Endodermal cell (in vitro differentiated cells): ENCODE results near the gene CHST9. TPM values are rescaled to one million over a fixed set of nuclear protein-coding genes. Genes with fewer than 3 reads are reported as not detected.

Experiments used
- DNase-seq: peaks from one replicate; pipeline ENCODE4 v3.0.0-alpha.2; 2017
- H3K27ac ChIP-seq: 2 replicates; pipeline ENCODE4 v1.5.1; 2013; ENCODE audit warnings: mild to moderate bottlenecking, low read depth, low read length, moderate library complexity
- H3K27me3 ChIP-seq: 2 replicates; pipeline ENCODE4 v1.6.1; 2013; ENCODE audit warnings: mild to moderate bottlenecking, low read length, moderate library complexity; ENCODE audit not compliant: insufficient read depth, control insufficient read depth, poor library complexity, severe bottlenecking
- H3K36me3 ChIP-seq: 2 replicates; pipeline ENCODE4 v1.7.0; 2013; ENCODE audit warnings: mild to moderate bottlenecking, low read length, moderate library complexity; ENCODE audit not compliant: control insufficient read depth, insufficient read depth
- H3K4me1 ChIP-seq: one replicate; pipeline ENCODE4 v1.7.0; 2013; ENCODE audit warnings: low read length; ENCODE audit not compliant: control insufficient read depth, insufficient read depth
- H3K4me3 ChIP-seq: 2 replicates; pipeline ENCODE4 v1.5.1; 2013; ENCODE audit warnings: mild to moderate bottlenecking, low read length, moderate library complexity
- H3K9ac ChIP-seq: 2 replicates; pipeline ENCODE4 v1.6.1; 2013; ENCODE audit warnings: mild to moderate bottlenecking, low read length, moderate library complexity; ENCODE audit not compliant: poor library complexity, severe bottlenecking; ENCODE audit errors: extremely low read depth
- H3K9me3 ChIP-seq: 2 replicates; pipeline ENCODE4 v1.6.1; 2013; ENCODE audit warnings: mild to moderate bottlenecking, low read length, moderate library complexity; ENCODE audit not compliant: control insufficient read depth
- H3K27ac Mint-ChIP-seq: 2 replicates; pipeline ENCODE4 v1.8.0; 2020; ENCODE audit warnings: mixed read lengths
- H3K27me3 Mint-ChIP-seq: 2 replicates; pipeline ENCODE4 v1.8.0; 2021; ENCODE audit warnings: mild to moderate bottlenecking, mixed read lengths; ENCODE audit not compliant: insufficient read depth
- H3K36me3 Mint-ChIP-seq: 2 replicates; pipeline ENCODE4 v1.8.0; 2020; ENCODE audit warnings: low read depth, mixed read lengths
- H3K4me1 Mint-ChIP-seq: 2 replicates; pipeline ENCODE4 v1.8.0; 2020; ENCODE audit warnings: mixed read lengths
- H3K4me3 Mint-ChIP-seq: 2 replicates; pipeline ENCODE4 v1.8.0; 2020; ENCODE audit warnings: mild to moderate bottlenecking, moderate library complexity, mixed read lengths
- H3K9me3 Mint-ChIP-seq: 2 replicates; pipeline ENCODE4 v1.8.0; 2020; ENCODE audit warnings: mild to moderate bottlenecking, mixed read lengths
- WGBS, 2 experiments: methylation state at CpG; one replicate each; pipeline versions ENCODE4 v1.1.5 to v1.1.7; 2013; ENCODE audit warnings: missing lambda C conversion rate in 2 of 2, mixed read lengths in 1 of 2; ENCODE audit not compliant: insufficient coverage in 1 of 2, insufficient read length in 1 of 2; 5-methylcytosine and 5-hydroxymethylcytosine counted together
- total RNA-seq, 2 donors: library from RNA; stranded (reverse); fragmentation: NEBNext Ultra II Directional in 1 of 2; extraction: Animal tissue kit (Norgen Biotek cat#: 25700) in 1 of 2; gene quantifications; 2 replicates in 1 of 2; 3 replicates in 1 of 2; pipeline ENCODE4 v1.2.1, GENCODE V29; 2021
- TF ChIP-seq, protein P1 (sequence below): fragments of 200-600 bp; sonication (generic); conservative IDR thresholded peaks from 2 replicates; pipeline ENCODE4 v1.5.0; 2021; ENCODE audit warnings: antibody characterized with exemption, mild to moderate bottlenecking

CHST9 gene
- total RNA-seq, 2 donors from 2014 or later, result 47.5 to 75.8 TPM

DNA sequence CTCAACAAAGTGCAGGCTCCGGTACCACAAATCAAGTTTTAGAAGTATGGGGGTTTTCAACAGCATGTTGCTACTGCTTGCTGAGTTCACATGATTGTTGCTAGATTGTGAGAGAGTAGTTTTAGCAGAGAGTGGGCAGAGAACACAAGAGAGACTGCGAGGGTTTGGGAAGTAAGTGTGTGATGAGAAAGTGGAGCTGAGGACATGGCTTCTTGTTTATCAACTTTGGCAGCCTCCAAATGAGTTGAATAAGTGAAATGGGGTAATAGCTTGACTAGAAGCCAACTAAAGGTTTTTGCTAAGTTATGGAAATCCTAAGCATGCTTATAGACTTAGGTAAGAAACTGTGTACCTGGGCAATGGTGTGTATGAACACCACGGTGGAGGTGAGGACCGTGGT, 135.1 kb downstream of the CHST9 start:
- H3K4me3 ChIP-seq, result no peak overlapping the region
- Mint-ChIP-seq H3K4me1 (peaks cover 3% of the 10 kb centered on the region), H3K4me3 (no peak overlapping the region), H3K27ac (no peak overlapping the region), H3K27me3 (no peaks in the 10 kb centered on the region), H3K36me3 (peaks cover 33% of the 10 kb centered on the region), H3K9me3 (peaks cover 8% of the 10 kb centered on the region)
- DNase-seq, result no peak
- peaks cover 8% of the 10 kb centered on the region for H3K9me3 ChIP-seq
- no peaks in the 10 kb centered on the region for H3K4me1 ChIP-seq
- H3K27me3 ChIP-seq, result no peaks in the 10 kb centered on the region
- WGBS, 2 experiments, result 94 to 100% methylated on average over 1 to 4 of the region's 4 CpGs
- TF ChIP-seq, protein P1, sequence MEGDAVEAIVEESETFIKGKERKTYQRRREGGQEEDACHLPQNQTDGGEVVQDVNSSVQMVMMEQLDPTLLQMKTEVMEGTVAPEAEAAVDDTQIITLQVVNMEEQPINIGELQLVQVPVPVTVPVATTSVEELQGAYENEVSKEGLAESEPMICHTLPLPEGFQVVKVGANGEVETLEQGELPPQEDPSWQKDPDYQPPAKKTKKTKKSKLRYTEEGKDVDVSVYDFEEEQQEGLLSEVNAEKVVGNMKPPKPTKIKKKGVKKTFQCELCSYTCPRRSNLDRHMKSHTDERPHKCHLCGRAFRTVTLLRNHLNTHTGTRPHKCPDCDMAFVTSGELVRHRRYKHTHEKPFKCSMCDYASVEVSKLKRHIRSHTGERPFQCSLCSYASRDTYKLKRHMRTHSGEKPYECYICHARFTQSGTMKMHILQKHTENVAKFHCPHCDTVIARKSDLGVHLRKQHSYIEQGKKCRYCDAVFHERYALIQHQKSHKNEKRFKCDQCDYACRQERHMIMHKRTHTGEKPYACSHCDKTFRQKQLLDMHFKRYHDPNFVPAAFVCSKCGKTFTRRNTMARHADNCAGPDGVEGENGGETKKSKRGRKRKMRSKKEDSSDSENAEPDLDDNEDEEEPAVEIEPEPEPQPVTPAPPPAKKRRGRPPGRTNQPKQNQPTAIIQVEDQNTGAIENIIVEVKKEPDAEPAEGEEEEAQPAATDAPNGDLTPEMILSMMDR, result no peak
- no peak overlapping the region for H3K9ac ChIP-seq
- no peak overlapping the region for H3K27ac ChIP-seq
- H3K36me3 ChIP-seq, result no peaks in the 10 kb centered on the region

DNA sequence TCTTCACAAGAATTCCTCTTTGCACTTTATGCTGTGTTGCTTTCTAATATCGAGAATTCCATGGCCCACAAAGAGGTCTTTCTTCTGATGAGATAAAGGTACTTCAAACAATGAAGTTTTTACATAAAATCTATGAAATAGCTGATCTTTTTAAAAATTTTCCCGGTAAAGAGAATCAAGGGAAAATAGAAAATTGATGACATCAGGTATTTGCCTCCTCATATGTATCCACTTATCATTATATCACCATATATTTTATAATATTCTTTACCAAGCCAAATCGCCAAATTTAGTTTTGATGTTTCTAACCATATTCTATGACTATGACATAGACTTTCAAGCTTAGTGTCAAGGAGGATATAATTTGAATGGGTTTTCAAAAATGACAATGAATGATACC, 139.8 kb downstream of the CHST9 start:
- TF ChIP-seq, protein P1, result no peak
- Histone ChIP-seq H3K27me3 (no peaks in the 10 kb centered on the region), H3K9ac (no peak overlapping the region), H3K4me3 (no peak overlapping the region), H3K4me1 (no peaks in the 10 kb centered on the region), H3K36me3 (no peaks in the 10 kb centered on the region), H3K27ac (no peak overlapping the region), H3K9me3 (no peaks in the 10 kb centered on the region)
- H3K27me3 Mint-ChIP-seq, result no peaks in the 10 kb centered on the region
- 90 to 100% methylated on average over 1 to 3 of the region's 3 CpGs for WGBS, 2 experiments
- peaks cover 3% of the 10 kb centered on the region for H3K4me1 Mint-ChIP-seq
- no peak for DNase-seq
- no peak overlapping the region for H3K27ac Mint-ChIP-seq
- peaks cover 15% of the 10 kb centered on the region for H3K36me3 Mint-ChIP-seq
- H3K4me3 Mint-ChIP-seq, result no peak overlapping the region
- H3K9me3 Mint-ChIP-seq, result no peaks in the 10 kb centered on the region

DNA sequence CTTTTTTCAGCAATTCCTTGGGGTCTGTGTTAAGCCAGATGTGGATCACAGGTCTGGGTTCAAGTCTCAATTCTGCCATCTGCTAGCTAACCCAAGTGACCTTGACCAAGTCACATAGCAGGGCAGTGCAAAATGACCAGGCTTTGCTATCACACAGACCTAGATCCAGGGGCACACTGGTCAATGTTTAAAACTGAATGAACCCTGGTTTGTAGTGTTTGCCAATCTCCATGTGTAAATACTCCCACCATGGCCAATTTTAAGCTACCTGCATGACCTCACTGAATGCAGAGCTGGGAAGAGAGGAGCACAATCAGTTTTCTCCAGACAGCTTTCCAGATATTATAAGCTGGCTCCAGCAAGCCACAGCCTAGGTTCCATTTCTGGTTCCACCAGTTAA, 142.9 kb downstream of the CHST9 start:
- Mint-ChIP-seq H3K9me3 (no peaks in the 10 kb centered on the region), H3K27me3 (no peaks in the 10 kb centered on the region), H3K36me3 (peaks cover 11% of the 10 kb centered on the region), H3K4me1 (no peaks in the 10 kb centered on the region), H3K27ac (no peak overlapping the region), H3K4me3 (no peak overlapping the region)
- no peaks in the 10 kb centered on the region for H3K4me1 ChIP-seq
- no peaks in the 10 kb centered on the region for H3K9me3 ChIP-seq
- no peak overlapping the region for H3K9ac ChIP-seq
- no peaks in the 10 kb centered on the region for H3K27me3 ChIP-seq
- TF ChIP-seq, protein P1, result no peak
- DNase-seq, result no peak
- H3K27ac ChIP-seq, result no peak overlapping the region
- no peak overlapping the region for H3K4me3 ChIP-seq
- H3K36me3 ChIP-seq, result no peaks in the 10 kb centered on the region
